Fibroblast of the aortic adventitia (primary cell): ENCODE measurements around the gene HAUS7. TPM values are rescaled to one million over a fixed set of nuclear protein-coding genes. Genes with fewer than 3 reads are reported as not detected.

Experiments
- DNase-seq: peaks from one replicate; pipeline ENCODE4 v3.0.0-alpha.2; 2010; ENCODE audit warnings: low read depth
- H3K4me3 ChIP-seq: 2 replicates; pipeline ENCODE4 v1.5.1; 2011; ENCODE audit warnings: low read depth, mild to moderate bottlenecking, control low read depth, low read length, moderate library complexity
- total RNA-seq: library from RNA; depleted of rRNA; stranded (reverse); fragments of >200 nt; gene quantifications from 2 replicates; pipeline ENCODE4 v1.2.3, GENCODE V29; 2012; ENCODE audit warnings: low replicate concordance
- TF ChIP-seq, protein P1 (sequence below): IDR thresholded peaks from 2 replicates; pipeline ENCODE4 v1.5.1; 2011; ENCODE audit warnings: mild to moderate bottlenecking, low read length, control low read depth, inconsistent platforms; ENCODE audit not compliant: insufficient read depth

HAUS7 gene
- total RNA-seq, 1 donor = 16.4 TPM

- H3K4me3 ChIP-seq = no peak overlapping the region
- no peak for DNase-seq
- TF ChIP-seq, protein P1, sequence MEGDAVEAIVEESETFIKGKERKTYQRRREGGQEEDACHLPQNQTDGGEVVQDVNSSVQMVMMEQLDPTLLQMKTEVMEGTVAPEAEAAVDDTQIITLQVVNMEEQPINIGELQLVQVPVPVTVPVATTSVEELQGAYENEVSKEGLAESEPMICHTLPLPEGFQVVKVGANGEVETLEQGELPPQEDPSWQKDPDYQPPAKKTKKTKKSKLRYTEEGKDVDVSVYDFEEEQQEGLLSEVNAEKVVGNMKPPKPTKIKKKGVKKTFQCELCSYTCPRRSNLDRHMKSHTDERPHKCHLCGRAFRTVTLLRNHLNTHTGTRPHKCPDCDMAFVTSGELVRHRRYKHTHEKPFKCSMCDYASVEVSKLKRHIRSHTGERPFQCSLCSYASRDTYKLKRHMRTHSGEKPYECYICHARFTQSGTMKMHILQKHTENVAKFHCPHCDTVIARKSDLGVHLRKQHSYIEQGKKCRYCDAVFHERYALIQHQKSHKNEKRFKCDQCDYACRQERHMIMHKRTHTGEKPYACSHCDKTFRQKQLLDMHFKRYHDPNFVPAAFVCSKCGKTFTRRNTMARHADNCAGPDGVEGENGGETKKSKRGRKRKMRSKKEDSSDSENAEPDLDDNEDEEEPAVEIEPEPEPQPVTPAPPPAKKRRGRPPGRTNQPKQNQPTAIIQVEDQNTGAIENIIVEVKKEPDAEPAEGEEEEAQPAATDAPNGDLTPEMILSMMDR = no peak
These were observed 30.4 kb downstream of the HAUS7 start for GRCh38 chrX:153439977-153440376.

- DNase-seq = peak; percentile 47
- TF ChIP-seq, protein P1 = peak; percentile 53
- no peak overlapping the region for H3K4me3 ChIP-seq
These were observed 31.8 kb downstream of the HAUS7 start for GRCh38 chrX:153438532-153438931.

- TF ChIP-seq, protein P1 = no peak
- no peak for DNase-seq
- no peak overlapping the region for H3K4me3 ChIP-seq
These were observed 34.5 kb downstream of the HAUS7 start for GRCh38 chrX:153435845-153436244.

DNA sequence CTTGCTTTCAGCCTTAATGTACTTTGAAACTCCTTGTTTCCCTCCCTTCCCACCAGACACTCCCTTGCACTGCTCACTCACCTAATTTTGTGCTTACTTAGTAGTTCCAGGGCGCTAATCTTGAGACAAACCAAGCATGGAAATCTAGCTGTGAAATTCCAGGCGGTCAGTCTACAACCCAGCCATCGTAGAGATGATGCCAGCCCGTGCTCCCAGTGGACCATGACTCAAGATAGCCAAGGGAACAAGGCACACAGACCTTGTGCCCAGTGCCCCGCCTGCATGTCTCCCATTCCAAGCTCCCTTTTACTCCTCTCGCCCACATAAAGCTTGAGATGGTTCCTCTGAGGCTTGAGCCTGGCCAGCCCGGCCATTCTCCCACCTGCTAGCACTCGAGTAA lies 35.6 kb downstream of the HAUS7 start:
- H3K4me3 ChIP-seq = no peak overlapping the region
- TF ChIP-seq, protein P1 = no peak
- no peak for DNase-seq

DNA sequence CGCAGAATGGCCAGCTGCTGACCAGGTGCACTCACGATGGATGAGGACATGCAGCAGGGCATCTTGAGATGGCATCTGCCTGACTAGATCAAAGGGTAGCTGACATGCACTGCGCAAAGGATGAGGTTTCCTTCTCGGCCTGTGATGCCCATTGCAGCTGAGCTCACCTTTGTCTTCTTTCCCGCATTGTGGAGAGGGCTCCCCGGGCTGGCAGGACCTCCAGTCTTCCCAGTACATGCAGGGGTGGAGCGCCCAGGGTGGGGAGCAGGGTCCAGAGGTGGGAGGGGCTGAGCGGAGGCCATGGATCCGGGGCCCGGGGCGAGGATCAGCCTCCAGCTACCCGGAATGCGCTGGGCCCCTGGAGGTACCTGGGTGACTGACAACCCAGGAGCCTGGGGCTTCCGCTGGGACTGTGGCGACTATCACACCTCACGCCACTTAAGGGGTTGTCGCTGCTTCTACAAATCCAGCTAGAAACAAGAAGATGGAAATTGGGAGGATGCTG lies 36.5 kb downstream of the HAUS7 start:
- TF ChIP-seq, protein P1 = no peak
- no peak for DNase-seq
- no peak overlapping the region for H3K4me3 ChIP-seq

DNA sequence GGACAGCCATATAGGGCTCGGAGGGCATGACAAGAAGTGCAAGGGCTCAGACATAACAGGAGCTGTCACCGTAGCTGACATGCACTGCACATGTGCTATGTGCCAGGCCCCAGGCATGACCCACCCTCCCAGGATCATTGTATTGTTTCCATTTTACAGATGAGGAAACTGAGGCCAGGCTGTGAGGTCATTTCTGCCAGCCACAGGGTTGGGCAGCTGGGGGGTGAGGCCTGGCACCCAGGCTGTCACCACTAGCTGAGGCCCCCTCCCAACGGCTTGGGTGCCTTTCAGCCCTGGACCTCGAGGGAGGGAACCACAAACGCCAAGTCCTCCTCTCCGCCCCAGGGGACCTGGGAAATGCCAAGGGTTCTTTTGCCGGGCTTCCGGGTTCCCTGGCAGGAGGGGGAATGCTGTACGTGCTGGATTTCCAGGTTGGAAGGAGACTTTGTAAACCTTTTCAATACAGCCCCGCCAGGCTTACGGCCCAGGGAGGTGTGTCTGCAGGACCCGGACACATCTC lies 37.2 kb downstream of the HAUS7 start:
- no peak for DNase-seq
- TF ChIP-seq, protein P1 = no peak
- H3K4me3 ChIP-seq = no peak overlapping the region

DNA sequence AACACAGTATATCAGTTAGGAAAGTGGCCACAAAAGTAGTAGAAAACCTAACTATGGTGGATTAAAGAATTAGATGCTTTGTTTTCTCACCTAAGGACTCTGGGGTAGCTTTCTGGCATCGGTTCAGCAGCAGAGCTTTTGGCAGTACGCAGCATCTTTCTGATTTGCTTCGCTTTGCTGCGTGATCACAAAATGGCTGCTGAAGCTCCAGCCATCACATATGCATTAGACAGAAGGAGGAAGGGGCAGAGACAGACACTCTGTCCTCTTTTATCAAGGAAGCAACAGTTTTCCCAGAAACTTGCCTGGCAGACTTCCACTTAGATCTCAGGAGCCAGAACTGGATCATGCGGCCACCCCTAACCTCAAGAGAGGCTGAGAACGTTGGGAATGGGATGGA lies 39.6 kb downstream of the HAUS7 start:
- TF ChIP-seq, protein P1 = no peak
- DNase-seq = no peak
- H3K4me3 ChIP-seq = no peak overlapping the region
